Fibroblast of lung (primary cell): ENCODE results near the gene EGR1.

Experiments used
- CTCF ChIP-seq, 2 donors: IDR thresholded peaks in 1 of 2; conservative IDR thresholded peaks in 1 of 2; 1 replicate in 1 of 2; 2 replicates in 1 of 2; pipeline ENCODE4 v1.5.1; 2011 to 2012; ENCODE audit warnings: low read length in 2 of 2, control low read depth in 1 of 2, inconsistent platforms in 1 of 2, low read depth in 1 of 2, mild to moderate bottlenecking in 1 of 2
- EZH2 ChIP-seq: IDR thresholded peaks from 2 replicates; pipeline ENCODE4 v1.5.1; 2012; ENCODE audit warnings: low read length, control low read depth, mild to moderate bottlenecking; ENCODE audit errors: missing control alignments

DNA sequence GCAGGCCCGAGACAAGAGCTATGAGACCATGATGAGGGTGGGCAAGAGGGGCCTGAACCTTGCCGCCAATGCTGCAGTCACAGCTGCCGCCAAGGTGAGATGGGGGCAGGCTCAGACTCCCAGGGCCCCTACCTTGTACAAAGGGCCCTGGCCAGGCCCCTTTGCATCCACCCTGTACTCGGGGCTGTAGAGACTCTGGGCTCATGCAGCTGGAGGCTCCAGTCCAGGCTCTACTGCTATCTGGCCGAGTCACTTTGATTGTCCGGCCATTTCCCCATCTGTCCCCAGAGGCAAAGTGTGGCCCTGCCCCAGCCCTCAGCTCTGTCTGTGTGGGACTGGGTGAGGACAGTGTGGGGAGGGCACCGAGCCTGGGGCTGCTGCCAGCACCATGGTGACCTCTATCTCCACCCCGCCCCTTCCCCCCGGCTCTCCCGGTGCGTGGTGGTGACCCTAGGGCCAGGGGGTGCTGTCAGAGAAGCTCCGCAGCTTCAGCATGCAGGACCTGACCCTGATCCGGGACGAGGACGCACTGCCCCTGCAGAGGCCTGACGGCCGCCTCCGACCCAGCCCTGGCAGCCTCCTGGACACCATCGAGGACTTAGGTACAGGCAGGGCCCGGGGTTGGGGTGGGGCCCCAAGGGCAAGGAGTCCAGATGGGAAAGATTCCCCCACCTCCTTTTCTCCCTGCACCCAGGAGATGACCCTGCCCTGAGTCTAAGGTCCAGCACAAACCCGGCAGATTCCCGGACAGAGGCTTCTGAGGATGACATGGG lies 20.3 kb upstream of the EGR1 start:
- no peak for TF ChIP-seq CTCF (conservative IDR thresholded peaks at IDR 0.05 in 1 of 2, IDR thresholded peaks at IDR 0.05 in 1 of 2; ENCODE audit: low read depth in 1 of 2, low read length in 2 of 2)
- TF ChIP-seq EZH2: no peak
